Fibroblast of mammary gland (primary cell): ENCODE measurements around the gene UTS2.

Source experiments
- DNase-seq: peaks from one replicate; pipeline ENCODE4 v3.0.0-alpha.2; 2010; ENCODE audit warnings: low read depth
- H3K4me3 ChIP-seq: 2 replicates; pipeline ENCODE4 v1.5.1; 2011; ENCODE audit warnings: low read depth, mild to moderate bottlenecking, low read length, moderate library complexity; ENCODE audit not compliant: control insufficient read depth
- CTCF ChIP-seq: conservative IDR thresholded peaks from 2 replicates; pipeline ENCODE4 v1.5.1; 2011; ENCODE audit warnings: low read depth, low read length, inconsistent platforms; ENCODE audit not compliant: control insufficient read depth, insufficient read depth

The UTS2 gene

GRCh38 chr1:7824701-7825100, 28.2 kb downstream of the UTS2 start:
- DNase-seq: no peak
- no peak for TF ChIP-seq CTCF
- H3K4me3 ChIP-seq: no peak overlapping the region

- H3K4me3 ChIP-seq: no peak overlapping the region
- DNase-seq: no peak
- TF ChIP-seq CTCF: no peak
These were observed 31.6 kb downstream of the UTS2 start for GRCh38 chr1:7821282-7821681.

GRCh38 chr1:7813677-7814373, 39.0 kb downstream of the UTS2 start:
- no peak for TF ChIP-seq CTCF
- no peak overlapping the region for H3K4me3 ChIP-seq
- no peak for DNase-seq

- DNase-seq: no peak
- no peak for TF ChIP-seq CTCF
- no peak overlapping the region for H3K4me3 ChIP-seq
These were observed 41.4 kb downstream of the UTS2 start for GRCh38 chr1:7811476-7811875.

GRCh38 chr1:7810395-7810794, 42.5 kb downstream of the UTS2 start:
- H3K4me3 ChIP-seq: no peak overlapping the region
- TF ChIP-seq CTCF: no peak
- peak; percentile 97 for DNase-seq

GRCh38 chr1:7809742-7810141, 43.1 kb downstream of the UTS2 start:
- H3K4me3 ChIP-seq: no peak overlapping the region
- no peak for DNase-seq
- TF ChIP-seq CTCF: no peak
